Measurements from ENCODE around the gene TBC1D5. TPM values are rescaled to one million over a fixed set of nuclear protein-coding genes. Genes with fewer than 3 reads are reported as not detected.

Gene TBC1D5
- total and polyA plus RNA-seq, 12 donors = 6.7 to 35.6 (median 30.5) TPM

DNA sequence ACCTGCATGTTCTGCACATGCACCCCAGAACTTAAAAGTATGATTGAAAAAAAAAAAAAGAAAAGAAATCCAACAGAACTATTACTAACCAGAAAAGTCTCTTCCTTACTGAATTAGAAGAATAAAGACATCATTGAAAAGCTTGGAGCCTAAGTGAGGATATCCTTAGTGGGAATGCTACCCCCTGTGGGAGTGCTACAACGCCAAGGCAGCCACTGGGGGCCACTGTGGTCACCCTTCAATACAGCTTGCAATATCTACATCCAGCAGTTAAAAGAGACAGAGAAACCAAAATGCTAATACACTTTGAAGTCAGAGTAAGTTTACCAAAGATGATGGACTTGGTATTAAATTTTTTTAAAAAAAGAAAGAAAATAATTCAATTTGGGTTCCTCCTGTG lies 565.7 kb downstream of the TBC1D5 start:
- peaks cover 0 to 7% (median 0%) of the 10 kb centered on the region in 9 donors for H3K36me3 ChIP-seq
- peak in 1 of 8 donors; percentile 43 for ATAC-seq
- intact Hi-C loops (cut with DNase I) = no loop called here
- WGBS, 2 donors = 43 to 72% methylated on average over 1 of the region's 1 CpG
- no peak for DNase-seq
- peaks cover 3 to 49% (median 29%) of the 10 kb centered on the region in 9 donors for H3K4me1 ChIP-seq
- no peak overlapping the region for H3K4me3 ChIP-seq
- H3K9me3 ChIP-seq = no peaks in the 10 kb centered on the region
- peak overlapping the region in 1 of 10 donors; percentile 57 for H3K27ac ChIP-seq
- TF ChIP-seq, protein P1, sequence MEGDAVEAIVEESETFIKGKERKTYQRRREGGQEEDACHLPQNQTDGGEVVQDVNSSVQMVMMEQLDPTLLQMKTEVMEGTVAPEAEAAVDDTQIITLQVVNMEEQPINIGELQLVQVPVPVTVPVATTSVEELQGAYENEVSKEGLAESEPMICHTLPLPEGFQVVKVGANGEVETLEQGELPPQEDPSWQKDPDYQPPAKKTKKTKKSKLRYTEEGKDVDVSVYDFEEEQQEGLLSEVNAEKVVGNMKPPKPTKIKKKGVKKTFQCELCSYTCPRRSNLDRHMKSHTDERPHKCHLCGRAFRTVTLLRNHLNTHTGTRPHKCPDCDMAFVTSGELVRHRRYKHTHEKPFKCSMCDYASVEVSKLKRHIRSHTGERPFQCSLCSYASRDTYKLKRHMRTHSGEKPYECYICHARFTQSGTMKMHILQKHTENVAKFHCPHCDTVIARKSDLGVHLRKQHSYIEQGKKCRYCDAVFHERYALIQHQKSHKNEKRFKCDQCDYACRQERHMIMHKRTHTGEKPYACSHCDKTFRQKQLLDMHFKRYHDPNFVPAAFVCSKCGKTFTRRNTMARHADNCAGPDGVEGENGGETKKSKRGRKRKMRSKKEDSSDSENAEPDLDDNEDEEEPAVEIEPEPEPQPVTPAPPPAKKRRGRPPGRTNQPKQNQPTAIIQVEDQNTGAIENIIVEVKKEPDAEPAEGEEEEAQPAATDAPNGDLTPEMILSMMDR (IDR thresholded peaks at IDR 0.05) = peak in 4 of 9 donors; percentile 9 to 31 (median 27)
- no peaks in the 10 kb centered on the region for H3K27me3 ChIP-seq

DNA sequence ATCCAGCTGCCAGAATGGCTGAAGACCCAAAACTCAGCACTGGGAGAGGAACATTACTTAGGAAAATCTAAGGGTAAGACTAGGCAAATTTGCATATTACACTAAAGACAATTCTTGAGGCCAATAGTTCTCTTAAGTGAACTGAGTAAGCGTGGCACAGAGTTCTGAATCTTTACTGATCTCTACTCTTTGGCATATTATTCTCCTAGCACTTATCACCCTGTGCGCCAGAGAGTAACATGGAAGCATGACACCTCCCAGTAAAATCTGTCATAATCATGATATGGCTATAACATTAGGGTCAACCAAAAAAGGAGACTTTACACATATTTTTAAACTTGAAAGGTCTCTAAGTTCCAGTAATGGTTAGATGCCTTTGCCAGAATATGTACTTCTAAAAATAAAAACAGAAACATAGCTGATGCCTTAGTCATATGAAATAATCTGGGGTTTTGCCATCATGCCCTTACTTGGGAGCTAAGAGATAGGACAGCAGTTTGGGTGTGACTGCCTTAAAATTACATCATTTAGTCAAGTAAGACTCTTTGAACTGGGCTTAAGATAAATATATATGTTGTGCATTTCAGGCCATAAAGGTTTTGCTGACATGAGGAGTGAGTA lies 567.1 kb downstream of the TBC1D5 start:
- ATAC-seq (peak in 7 of 8 donors; percentile 29 to 75 (median 61)), DNase-seq (no peak)
- Histone ChIP-seq H3K27ac (peak overlapping the region in 7 of 10 donors; percentile 16 to 68 (median 47)), H3K27me3 (no peaks in the 10 kb centered on the region), H3K9me3 (no peaks in the 10 kb centered on the region), H3K4me1 (peaks cover 3 to 39% (median 23%) of the 10 kb centered on the region in 9 donors), H3K4me3 (no peak overlapping the region), H3K36me3 (peaks cover 0 to 7% (median 0%) of the 10 kb centered on the region in 9 donors)
- intact Hi-C loops (cut with DNase I) = no loop called here
- TF ChIP-seq, protein P1 (IDR thresholded peaks at IDR 0.05) = no peak
- 72% methylated on average over 2 of the region's 2 CpGs for WGBS, 2 donors

DNA sequence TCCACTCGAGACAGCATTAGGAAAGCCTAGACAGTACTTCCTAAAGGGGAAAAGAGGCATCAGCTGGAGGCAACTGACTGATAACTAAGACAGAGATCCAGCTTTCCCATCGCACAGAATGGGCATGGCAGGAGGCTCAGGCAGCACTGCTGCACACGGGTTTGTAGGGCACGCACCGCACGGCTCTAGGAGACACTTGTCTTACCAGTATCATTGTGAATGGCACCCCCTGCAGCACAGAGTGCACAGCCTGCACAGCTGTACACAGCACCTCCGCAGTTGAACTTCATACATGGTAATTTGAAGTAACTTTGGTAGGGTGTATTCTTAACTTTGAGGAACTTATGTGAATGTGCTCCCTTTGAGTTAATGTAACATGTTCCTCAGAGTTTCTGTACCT lies 576.1 kb downstream of the TBC1D5 start:
- no peaks in the 10 kb centered on the region for H3K27me3 ChIP-seq
- H3K4me3 ChIP-seq = no peak overlapping the region
- peaks cover 0 to 13% (median 4%) of the 10 kb centered on the region in 9 donors for H3K4me1 ChIP-seq
- peaks cover 0 to 71% (median 17%) of the 10 kb centered on the region in 9 donors for H3K36me3 ChIP-seq
- intact Hi-C loops (cut with DNase I) = no loop called here
- no peak overlapping the region for H3K27ac ChIP-seq
- TF ChIP-seq, protein P1 (IDR thresholded peaks at IDR 0.05) = peak in 4 of 9 donors; percentile 9 to 28 (median 20)
- no peak for DNase-seq
- H3K9me3 ChIP-seq = no peaks in the 10 kb centered on the region
- 84 to 86% methylated on average over 7 of the region's 7 CpGs for WGBS, 2 donors
- peak in 1 of 8 donors; percentile 57 for ATAC-seq

DNA sequence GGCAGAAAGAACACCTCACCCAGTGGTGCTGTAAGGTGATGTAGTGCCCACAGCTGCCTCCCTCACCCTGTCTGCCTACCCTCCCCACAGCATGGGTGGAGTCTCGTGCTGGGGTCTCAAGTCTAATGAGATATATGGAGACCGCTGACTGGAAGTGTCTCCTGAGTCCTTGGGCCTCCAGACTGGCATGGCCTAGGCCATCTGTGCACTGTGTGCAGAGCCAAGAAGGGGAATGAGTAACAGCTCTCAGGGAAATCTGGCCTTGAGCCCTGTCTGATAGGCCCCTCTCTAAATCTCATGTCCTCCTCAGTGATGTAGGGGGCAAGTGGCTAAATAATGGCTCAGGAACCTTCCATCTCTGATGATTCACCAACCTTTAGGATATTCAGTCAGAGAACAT lies 580.3 kb downstream of the TBC1D5 start:
- Histone ChIP-seq H3K36me3 (peaks cover 0 to 90% (median 17%) of the 10 kb centered on the region in 9 donors), H3K27me3 (no peaks in the 10 kb centered on the region), H3K27ac (peak overlapping the region in 4 of 10 donors; percentile 40 to 89 (median 72)), H3K9me3 (no peaks in the 10 kb centered on the region), H3K4me1 (peaks cover 0 to 53% (median 18%) of the 10 kb centered on the region in 9 donors), H3K4me3 (no peak overlapping the region)
- intact Hi-C loops (cut with DNase I) = no loop called here
- TF ChIP-seq, protein P1 (IDR thresholded peaks at IDR 0.05) = no peak
- ATAC-seq (no peak), DNase-seq (no peak)
- 72 to 93% methylated on average over 2 of the region's 2 CpGs for whole genome bisulfite sequencing, 2 donors
